GM23338 (cell line): ENCODE data around the gene ZNF581.

Source experiments
- CREB1 ChIP-seq: fragments of 250-450 bp; sonication (Bioruptor Pico); IDR thresholded peaks from 2 replicates; pipeline ENCODE4 v1.5.0; 2020; ENCODE audit warnings: low read depth, mild to moderate bottlenecking, moderate library complexity
- CTCF ChIP-seq, 2 experiments: fragments of 200-600 bp in 1 of 2; sonication (generic) in 1 of 2; conservative IDR thresholded peaks; 2 replicates each; pipeline versions ENCODE4 v1.5.1 to v1.6.1; 2016 to 2017; ENCODE audit warnings: antibody characterized with exemption in 2 of 2, low read depth in 2 of 2, mild to moderate bottlenecking in 2 of 2, moderate library complexity in 1 of 2
- EZH2 ChIP-seq: fragments of 200-600 bp; sonication (generic); IDR thresholded peaks from one replicate; pipeline ENCODE4 v1.8.0; 2017; ENCODE audit warnings: antibody characterized with exemption, mild to moderate bottlenecking, low read depth; ENCODE audit not compliant: unreplicated experiment
- EZH2phosphoT487 ChIP-seq: fragments of 200-600 bp; sonication (generic); IDR thresholded peaks from one replicate; pipeline ENCODE4 v1.8.1; 2018; ENCODE audit warnings: antibody characterized with exemption; ENCODE audit not compliant: unreplicated experiment
- POLR2AphosphoS5 ChIP-seq: IDR thresholded peaks from 2 replicates; pipeline ENCODE4 v1.6.1; 2016; ENCODE audit warnings: antibody characterized with exemption, low read depth
- ZNF114 ChIP-seq: fragments of 250-450 bp; sonication (Bioruptor Pico); IDR thresholded peaks from 2 replicates; pipeline ENCODE4 v1.5.0; 2020; ENCODE audit warnings: mild to moderate bottlenecking, moderate library complexity

- TF ChIP-seq CTCF (conservative IDR thresholded peaks at IDR 0.05; ENCODE audit: low read depth in 2 of 2) (no peak), EZH2 (no peak), POLR2AphosphoS5 (no peak), CREB1 (no peak), EZH2phosphoT487 (no peak), ZNF114 (CRISPR knock-in tag) (no peak)
Measured at GRCh38 chr19:55609326-55609725, 34.1 kb upstream of the ZNF581 start.
